Right lobe of liver (tissue), 6 donors: ENCODE data around the gene SLC25A51. TPM values are rescaled to one million over a fixed set of nuclear protein-coding genes. Genes with fewer than 3 reads are reported as not detected.

Experiments used
- ATAC-seq, 4 donors: fragments of 200-7000 bp; cut with Tn5 transposase; one replicate each; pipeline ENCODE4 v1.9.1; 2020; ENCODE audit warnings: mild to moderate bottlenecking in 4 of 4, moderate library complexity in 4 of 4
- DNase-seq, 3 donors: peaks; one replicate each; pipeline ENCODE4 v3.0.0-alpha.2; 2020
- H3K27ac ChIP-seq, 3 donors: fragments of 200-600 bp; one replicate each; pipeline ENCODE4 v1.8.0; 2022
- H3K27me3 ChIP-seq, 2 donors: fragments of 200-600 bp; one replicate each; pipeline ENCODE4 v1.8.0; 2022
- H3K36me3 ChIP-seq, 4 donors: fragments of 200-600 bp; sonication (generic) in 1 of 4; one replicate each; pipeline versions ENCODE4 v1.5.1 to v1.8.0; 2017 to 2022; ENCODE audit warnings: control low read depth in 1 of 4
- H3K4me1 ChIP-seq, 4 donors: fragments of 200-600 bp; sonication (generic) in 1 of 4; one replicate each; pipeline versions ENCODE4 v1.5.1 to v1.8.0; 2017 to 2022; ENCODE audit warnings: control low read depth in 1 of 4
- H3K4me3 ChIP-seq, 3 donors: fragments of 200-600 bp; one replicate each; pipeline ENCODE4 v1.8.0; 2022
- H3K9me3 ChIP-seq, 4 donors: fragments of 200-600 bp; sonication (generic) in 1 of 4; one replicate each; pipeline versions ENCODE4 v1.5.1 to v1.8.0; 2017 to 2022; ENCODE audit warnings: control low read depth in 1 of 4
- POLR2A ChIP-seq: fragments of 450-650 bp; IDR thresholded peaks from one replicate; pipeline ENCODE4 v1.6.1; 2017; ENCODE audit warnings: antibody characterized with exemption, mild to moderate bottlenecking
- WGBS: methylation state at CpG from one replicate; pipeline ENCODE4 v1.1.6; 2018; ENCODE audit warnings: low coverage, low lambda C conversion rate; ENCODE audit not compliant: insufficient coverage; ENCODE audit errors: missing lambda C conversion rate; 5-methylcytosine and 5-hydroxymethylcytosine counted together
- intact Hi-C, 2 donors: fragments of 100-400 bp; cut with DNase I; formaldehyde crosslinking; loops; one replicate each; pipeline versions ENCODE4 v1.11.2 to v1.14.1; 2022
- total RNA-seq, 6 experiments: library from RNA; depleted of rRNA in 2 of 6; stranded (reverse); fragments of >200 nt in 2 of 6; fragmentation: NEBNext Ultra II Directional in 3 of 6; extraction: Animal tissue kit (Norgen Biotek cat#: 25700) in 3 of 6; gene quantifications; one replicate each; pipeline versions ENCODE4 v1.1.0 to v1.2.4, GENCODE V29; 2016 to 2023
- TF ChIP-seq, protein P1 (sequence below), 4 donors: fragments of 200-600 bp in 3 of 4; fragments of 450-650 bp in 1 of 4; IDR thresholded peaks; one replicate each; pipeline versions ENCODE4 v1.5.1 to v1.8.0; 2016 to 2022; ENCODE audit warnings: antibody characterized with exemption in 4 of 4, mild to moderate bottlenecking in 2 of 4
- donor health status: DM: no; HTN: yes; CAD: no.
- donor health status: DM: no; HTN: no; CAD: no.
- donor health status: DM: no; HTN: no; CAD: no.
- donor health status: DM: no; HTN: yes; CAD: no.
- donor health status: DM: no; HTN: yes; CAD: no.

SLC25A51 gene
- total RNA-seq, 6 experiments from 2014 or later: 5.4 to 10.1 (median 7.9) TPM

DNA sequence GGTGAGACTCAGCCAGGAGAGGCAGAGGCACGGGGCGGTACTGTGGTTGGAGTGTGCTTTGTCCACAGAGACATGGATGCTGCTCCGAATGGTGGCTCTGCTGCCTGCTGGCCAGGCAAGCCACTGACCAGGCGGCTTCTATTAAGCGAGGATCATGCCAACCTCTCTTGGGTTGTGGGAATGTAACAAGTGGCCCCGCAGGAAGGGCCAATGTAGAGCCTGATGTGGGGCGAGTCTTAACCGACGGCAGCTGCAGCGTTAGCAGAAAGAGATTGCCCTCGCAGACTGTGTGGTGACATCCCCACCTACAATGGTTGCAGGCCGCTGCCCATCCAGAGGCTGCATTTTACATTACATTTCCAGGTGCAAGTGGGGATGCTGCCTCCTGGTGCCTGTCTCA lies 46.6 kb upstream of the SLC25A51 start:
- WGBS: no CpG with 5 or more reads among the region's 12 CpGs
- no peak for ATAC-seq
- Histone ChIP-seq H3K4me1 (no peaks in the 10 kb centered on the region), H3K9me3 (no peaks in the 10 kb centered on the region), H3K36me3 (peaks cover 5 to 52% (median 17%) of the 10 kb centered on the region in 4 donors), H3K27me3 (no peaks in the 10 kb centered on the region), H3K27ac (no peak overlapping the region), H3K4me3 (no peak overlapping the region)
- TF ChIP-seq, protein P1, sequence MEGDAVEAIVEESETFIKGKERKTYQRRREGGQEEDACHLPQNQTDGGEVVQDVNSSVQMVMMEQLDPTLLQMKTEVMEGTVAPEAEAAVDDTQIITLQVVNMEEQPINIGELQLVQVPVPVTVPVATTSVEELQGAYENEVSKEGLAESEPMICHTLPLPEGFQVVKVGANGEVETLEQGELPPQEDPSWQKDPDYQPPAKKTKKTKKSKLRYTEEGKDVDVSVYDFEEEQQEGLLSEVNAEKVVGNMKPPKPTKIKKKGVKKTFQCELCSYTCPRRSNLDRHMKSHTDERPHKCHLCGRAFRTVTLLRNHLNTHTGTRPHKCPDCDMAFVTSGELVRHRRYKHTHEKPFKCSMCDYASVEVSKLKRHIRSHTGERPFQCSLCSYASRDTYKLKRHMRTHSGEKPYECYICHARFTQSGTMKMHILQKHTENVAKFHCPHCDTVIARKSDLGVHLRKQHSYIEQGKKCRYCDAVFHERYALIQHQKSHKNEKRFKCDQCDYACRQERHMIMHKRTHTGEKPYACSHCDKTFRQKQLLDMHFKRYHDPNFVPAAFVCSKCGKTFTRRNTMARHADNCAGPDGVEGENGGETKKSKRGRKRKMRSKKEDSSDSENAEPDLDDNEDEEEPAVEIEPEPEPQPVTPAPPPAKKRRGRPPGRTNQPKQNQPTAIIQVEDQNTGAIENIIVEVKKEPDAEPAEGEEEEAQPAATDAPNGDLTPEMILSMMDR (IDR thresholded peaks at IDR 0.05): no peak
- TF ChIP-seq POLR2A: no peak
- intact Hi-C loops: loop anchor here in 1 of 2 donors (10.0 kb wide), 1 partner anchor 64 kb away; no protein-coding TSS in a partner anchor
- DNase-seq: no peak

DNA sequence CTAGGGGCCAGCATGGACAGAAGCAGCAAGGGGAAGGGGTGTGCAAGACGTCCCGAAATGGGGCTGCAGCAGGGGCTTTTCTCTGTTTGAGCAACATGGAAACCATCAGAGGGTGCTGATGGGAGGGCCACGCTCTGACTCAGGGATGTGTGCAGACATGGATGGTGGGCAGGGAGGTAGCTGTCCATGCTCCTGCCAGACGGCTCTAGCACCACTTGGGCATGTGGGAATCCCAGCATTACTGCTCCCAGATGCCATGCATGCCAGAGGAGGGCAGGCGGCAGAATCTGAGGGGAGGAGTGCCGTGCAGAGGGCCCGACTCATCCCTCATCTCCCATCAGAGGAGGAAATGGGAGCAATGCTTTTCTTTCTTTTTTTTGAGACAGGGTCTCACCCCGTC lies 45.6 kb upstream of the SLC25A51 start:
- H3K27ac ChIP-seq: no peak overlapping the region
- no peak for ATAC-seq
- no peaks in the 10 kb centered on the region for H3K9me3 ChIP-seq
- H3K4me1 ChIP-seq: no peaks in the 10 kb centered on the region
- no peaks in the 10 kb centered on the region for H3K27me3 ChIP-seq
- WGBS: 78% methylated on average over 5 of the region's 8 CpGs
- peaks cover 4 to 50% (median 14%) of the 10 kb centered on the region in 4 donors for H3K36me3 ChIP-seq
- TF ChIP-seq POLR2A: no peak
- TF ChIP-seq, protein P1 (IDR thresholded peaks at IDR 0.05): no peak
- DNase-seq: no peak
- intact Hi-C loops: no loop called here
- no peak overlapping the region for H3K4me3 ChIP-seq

DNA sequence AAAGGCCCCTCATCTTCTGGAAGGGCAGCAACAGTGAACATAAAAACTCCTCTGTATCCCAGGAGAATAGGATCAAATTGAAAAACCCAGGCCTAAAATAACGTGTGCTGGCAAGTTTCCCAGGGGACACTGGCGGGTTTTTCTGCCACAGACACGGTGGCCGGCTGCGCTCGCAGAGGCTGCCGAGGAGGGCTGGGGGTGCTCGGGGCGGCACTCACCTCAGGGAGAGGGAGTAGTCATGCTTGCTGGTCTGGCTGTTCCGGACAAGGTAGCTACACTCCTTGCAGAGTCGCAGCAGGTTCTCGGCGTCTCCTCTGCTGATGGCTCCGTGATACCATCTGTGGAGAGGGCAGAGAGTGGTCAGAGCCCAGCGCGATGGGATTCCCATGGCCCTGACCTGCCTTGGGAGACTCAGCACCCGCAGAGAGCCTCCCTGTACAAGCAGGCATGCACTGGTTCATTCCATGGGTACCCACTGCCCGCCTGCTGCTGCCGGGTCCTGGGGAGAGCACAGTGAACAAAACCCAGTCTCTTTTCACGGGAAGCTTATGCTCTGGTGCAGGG lies 44.6 kb upstream of the SLC25A51 start:
- no peak for DNase-seq
- no peaks in the 10 kb centered on the region for H3K9me3 ChIP-seq
- H3K36me3 ChIP-seq: peaks cover 4 to 49% (median 16%) of the 10 kb centered on the region in 4 donors
- H3K27ac ChIP-seq: no peak overlapping the region
- TF ChIP-seq, protein P1 (IDR thresholded peaks at IDR 0.05): no peak
- no peak for TF ChIP-seq POLR2A
- intact Hi-C loops: no loop called here
- no peaks in the 10 kb centered on the region for H3K27me3 ChIP-seq
- H3K4me3 ChIP-seq: no peak overlapping the region
- ATAC-seq: no peak
- H3K4me1 ChIP-seq: no peaks in the 10 kb centered on the region
- 20% methylated on average over 1 of the region's 20 CpGs for WGBS

DNA sequence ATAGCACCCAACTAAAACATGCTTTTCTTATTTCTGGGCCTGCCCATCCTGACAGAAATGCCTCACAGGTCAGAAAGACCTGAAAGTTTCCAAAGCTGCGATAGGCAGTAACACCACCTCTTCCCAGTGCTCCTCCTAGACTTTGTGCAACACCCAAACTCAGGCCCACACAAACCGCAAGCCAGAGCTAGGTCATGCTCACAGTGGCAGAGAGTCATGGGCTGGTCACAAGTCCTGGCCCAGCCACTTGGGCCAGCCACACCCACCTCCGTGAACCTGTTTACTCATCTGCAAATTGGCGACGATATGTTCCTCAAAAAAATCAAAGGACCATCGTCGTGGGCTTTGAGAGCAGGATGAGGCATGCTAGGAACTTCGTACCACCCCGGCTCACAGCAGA lies 44.0 kb upstream of the SLC25A51 start:
- no peak overlapping the region for H3K4me3 ChIP-seq
- peaks cover 4 to 47% (median 16%) of the 10 kb centered on the region in 4 donors for H3K36me3 ChIP-seq
- ATAC-seq (no peak), DNase-seq (no peak)
- intact Hi-C loops: no loop called here
- H3K4me1 ChIP-seq: no peaks in the 10 kb centered on the region
- no peak for TF ChIP-seq POLR2A
- TF ChIP-seq, protein P1 (IDR thresholded peaks at IDR 0.05): no peak
- H3K27ac ChIP-seq: no peak overlapping the region
- H3K27me3 ChIP-seq: no peaks in the 10 kb centered on the region
- 83% methylated on average over 9 of the region's 9 CpGs for WGBS
- H3K9me3 ChIP-seq: no peaks in the 10 kb centered on the region

DNA sequence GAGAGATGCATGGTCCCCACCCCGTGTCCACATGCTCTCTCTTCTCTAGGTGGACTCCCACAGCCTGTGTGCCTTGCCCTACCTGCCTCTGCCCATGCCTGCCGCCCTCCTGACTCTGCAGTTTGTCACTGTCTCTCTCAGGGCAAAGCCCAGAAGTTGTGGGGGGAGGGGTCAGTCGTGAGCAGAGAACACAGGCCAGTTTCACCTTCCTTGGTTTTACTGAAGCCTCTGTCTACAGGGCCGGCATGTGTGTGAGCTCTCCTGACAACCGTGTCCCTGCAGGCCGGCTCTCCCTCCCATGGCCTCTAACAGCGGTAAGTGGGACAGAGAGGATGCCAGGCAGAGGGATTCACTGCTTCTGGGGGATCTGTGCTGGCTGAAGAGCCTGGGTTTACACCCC lies 43.5 kb upstream of the SLC25A51 start:
- H3K4me3 ChIP-seq: no peak overlapping the region
- H3K4me1 ChIP-seq: no peaks in the 10 kb centered on the region
- 86% methylated on average over 1 of the region's 7 CpGs for WGBS
- ATAC-seq: no peak
- TF ChIP-seq, protein P1 (IDR thresholded peaks at IDR 0.05): no peak
- TF ChIP-seq POLR2A: no peak
- peaks cover 4 to 45% (median 16%) of the 10 kb centered on the region in 4 donors for H3K36me3 ChIP-seq
- DNase-seq: no peak
- no peak overlapping the region for H3K27ac ChIP-seq
- intact Hi-C loops: no loop called here
- H3K27me3 ChIP-seq: no peaks in the 10 kb centered on the region
- H3K9me3 ChIP-seq: no peaks in the 10 kb centered on the region
